ENCODE data around the gene PARP3. TPM values are rescaled to one million over a fixed set of nuclear protein-coding genes. Genes with fewer than 3 reads are reported as not detected.
A peak's percentile ranks its signal among the peaks of the same experiment; 100 is the strongest.

The PARP3 gene
- total RNA-seq, 4 donors from 2014 or later = 7.3 to 33.0 (median 14.2) TPM

GRCh38 chr3:51940648-51941462 is 1.3 kb upstream of the PARP3 start:
- Histone ChIP-seq H3K27ac (peak overlapping the region; percentile 60 to 86 (median 73)), H3K36me3 (peaks cover 15 to 47% (median 23%) of the 10 kb centered on the region in 3 donors), H3K4me3 (peak overlapping the region; percentile 53 to 95 (median 84)), H3K9me3 (no peaks in the 10 kb centered on the region), H3K4me1 (peaks cover 16 to 44% (median 26%) of the 10 kb centered on the region in 3 donors), H3K27me3 (no peaks in the 10 kb centered on the region)
- 27% methylated on average over 11 to 13 of the region's 13 CpGs for WGBS, 2 donors
- no peak for DNase-seq
- TF ChIP-seq CTCF (IDR thresholded peaks at IDR 0.05) = no peak
- no peak for TF ChIP-seq POLR2A (IDR thresholded peaks at IDR 0.05)
- intact Hi-C loops (cut with DNase I) = no loop called here

- no peak for DNase-seq
- no peak for TF ChIP-seq CTCF (IDR thresholded peaks at IDR 0.05)
- peak in 1 of 4 donors; percentile 8 for TF ChIP-seq POLR2A (IDR thresholded peaks at IDR 0.05)
- H3K27me3 ChIP-seq = no peaks in the 10 kb centered on the region
- peaks cover 10 to 46% (median 18%) of the 10 kb centered on the region in 3 donors for H3K36me3 ChIP-seq
- WGBS, 2 donors = no CpG with 5 or more reads among the region's 20 CpGs
- no peaks in the 10 kb centered on the region for H3K9me3 ChIP-seq
- H3K4me3 ChIP-seq = peak overlapping the region; percentile 53 to 95 (median 84)
- intact Hi-C loops (cut with DNase I) = no loop called here
- H3K4me1 ChIP-seq = peaks cover 16 to 44% (median 26%) of the 10 kb centered on the region in 3 donors
- H3K27ac ChIP-seq = peak overlapping the region; percentile 60 to 86 (median 73)
Observed at GRCh38 chr3:51941463-51941797, 733 bp upstream of the PARP3 start.

GRCh38 chr3:51942603-51943450 is 664 bp downstream of the PARP3 start:
- intact Hi-C loops (cut with DNase I) = no loop called here
- no peaks in the 10 kb centered on the region for H3K9me3 ChIP-seq
- H3K27ac ChIP-seq = peak overlapping the region; percentile 91 to 97 (median 96)
- peaks cover 16 to 44% (median 26%) of the 10 kb centered on the region in 3 donors for H3K4me1 ChIP-seq
- H3K4me3 ChIP-seq = peak overlapping the region; percentile 53 to 95 (median 84)
- no peak for DNase-seq
- WGBS, 2 donors = 0 to 52% methylated on average over 1 to 6 of the region's 17 CpGs
- peaks cover 4 to 34% (median 5%) of the 10 kb centered on the region in 3 donors for H3K36me3 ChIP-seq
- no peak for TF ChIP-seq POLR2A (IDR thresholded peaks at IDR 0.05)
- no peak for TF ChIP-seq CTCF (IDR thresholded peaks at IDR 0.05)
- no peaks in the 10 kb centered on the region for H3K27me3 ChIP-seq

GRCh38 chr3:51943451-51944391 is 1.6 kb downstream of the PARP3 start:
- intact Hi-C loops (cut with DNase I) = no loop called here
- no peak overlapping the region for H3K4me3 ChIP-seq
- peaks cover 16 to 43% (median 26%) of the 10 kb centered on the region in 3 donors for H3K4me1 ChIP-seq
- H3K36me3 ChIP-seq = peaks cover 0 to 34% (median 0%) of the 10 kb centered on the region in 3 donors
- DNase-seq = no peak
- 87 to 91% methylated on average over 6 to 16 of the region's 21 CpGs for WGBS, 2 donors
- no peaks in the 10 kb centered on the region for H3K9me3 ChIP-seq
- TF ChIP-seq POLR2A (IDR thresholded peaks at IDR 0.05) (no peak), CTCF (IDR thresholded peaks at IDR 0.05) (no peak)
- peak overlapping the region; percentile 91 to 97 (median 96) for H3K27ac ChIP-seq
- no peaks in the 10 kb centered on the region for H3K27me3 ChIP-seq
